HepG2 (cell line): Measurements from ENCODE around the gene ZNF865. TPM values are rescaled to one million over a fixed set of nuclear protein-coding genes. Genes with fewer than 3 reads are reported as not detected.
A peak's percentile ranks its signal among the peaks of the same experiment; 100 is the strongest.

Source experiments
- AKAP8 ChIP-seq: sonication (generic); formaldehyde crosslinking; IDR thresholded peaks from 2 replicates; pipeline ENCODE4 v1.5.1; 2020; ENCODE audit warnings: mild to moderate bottlenecking, missing genetic modification reagents
- CBFB ChIP-seq: sonication (generic); formaldehyde crosslinking; IDR thresholded peaks from 2 replicates; pipeline ENCODE4 v1.4.0; 2020; ENCODE audit warnings: missing genetic modification reagents
- ETV6 ChIP-seq: sonication (generic); formaldehyde crosslinking; conservative IDR thresholded peaks from 2 replicates; pipeline ENCODE4 v1.4.0; 2020; ENCODE audit warnings: missing genetic modification reagents
- GABPA ChIP-seq, 2 experiments: IDR thresholded peaks; 2 replicates each; pipeline ENCODE4 v1.6.1; 2011 to 2016; ENCODE audit warnings: low read depth in 2 of 2, low read length in 1 of 2, missing biosample characterization in 1 of 2, missing genetic modification characterization in 1 of 2
- GZF1 ChIP-seq: sonication (generic); formaldehyde crosslinking; IDR thresholded peaks from 2 replicates; pipeline ENCODE4 v1.5.1; 2020; ENCODE audit warnings: mild to moderate bottlenecking, missing genetic modification reagents
- HMGA1 ChIP-seq: sonication (generic); formaldehyde crosslinking; conservative IDR thresholded peaks from 2 replicates; pipeline ENCODE4 v1.4.0; 2020; ENCODE audit warnings: missing genetic modification reagents
- IRF2 ChIP-seq: IDR thresholded peaks from 2 replicates; pipeline ENCODE4 v1.6.1; 2018; ENCODE audit warnings: missing genetic modification reagents, missing compliant biosample characterization
- MAZ ChIP-seq, 2 experiments: sonication (generic) in 1 of 2; formaldehyde crosslinking in 1 of 2; IDR thresholded peaks; 2 replicates each; pipeline versions ENCODE4 v1.5.0 to v1.6.1; 2012 to 2020; ENCODE audit warnings: low read depth in 2 of 2, mild to moderate bottlenecking in 2 of 2, borderline replicate concordance in 1 of 2, improper control_type of control experiment in 1 of 2, low read length in 1 of 2, missing genetic modification reagents in 1 of 2, moderate library complexity in 1 of 2
- MTA1 ChIP-seq: sonication (generic); formaldehyde crosslinking; IDR thresholded peaks from 2 replicates; pipeline ENCODE4 v1.4.0; 2020; ENCODE audit warnings: missing genetic modification reagents, mild to moderate bottlenecking, borderline replicate concordance
- NR2C2 ChIP-seq: sonication (generic); formaldehyde crosslinking; IDR thresholded peaks from 2 replicates; pipeline ENCODE4 v1.4.0; 2020; ENCODE audit warnings: missing genetic modification reagents, mild to moderate bottlenecking, moderate library complexity, borderline replicate concordance
- SIN3A ChIP-seq: IDR thresholded peaks from 2 replicates; pipeline ENCODE4 v1.6.1; 2011; ENCODE audit warnings: low read depth, mild to moderate bottlenecking, control low read depth, low read length, borderline replicate concordance
- SP5 ChIP-seq: IDR thresholded peaks from 2 replicates; pipeline ENCODE4 v1.6.1; 2016; ENCODE audit warnings: low read depth, borderline replicate concordance
- ZBTB1 ChIP-seq: sonication (generic); formaldehyde crosslinking; IDR thresholded peaks from 2 replicates; pipeline ENCODE4 v1.4.0; 2020; ENCODE audit warnings: missing genetic modification reagents, borderline replicate concordance
- ZNF12 ChIP-seq: sonication (generic); formaldehyde crosslinking; IDR thresholded peaks from 2 replicates; pipeline ENCODE4 v1.5.0; 2020; ENCODE audit warnings: missing genetic modification reagents
- ZNF530 ChIP-seq: sonication (generic); formaldehyde crosslinking; IDR thresholded peaks from 2 replicates; pipeline ENCODE4 v1.5.0; 2020; ENCODE audit warnings: low read depth, mild to moderate bottlenecking, missing genetic modification reagents
- ZSCAN25 ChIP-seq: sonication (generic); formaldehyde crosslinking; IDR thresholded peaks from 2 replicates; pipeline ENCODE4 v1.8.0; 2022; ENCODE audit warnings: mild to moderate bottlenecking, missing genetic modification reagents
- polyA plus RNA-seq, 8 experiments: library from polyadenylated mRNA; depleted of rRNA in 3 of 8; stranded (reverse) in 7 of 8; unstranded in 1 of 8; fragments of >200 nt; fragmentation: Illumina TruSeq in 4 of 8; extraction: Trizol in 4 of 8; gene quantifications; 2 replicates each; pipeline versions ENCODE4 v1.2.1 to v1.2.3, GENCODE V29; 2011 to 2016; ENCODE audit warnings: low read depth in 4 of 8, missing spikeins in 1 of 8, mixed read lengths in 1 of 8; ENCODE audit not compliant: insufficient read depth in 1 of 8
- total RNA-seq, 5 experiments: library from RNA; depleted of rRNA; stranded (reverse); fragments of >200 nt; fragmentation: Illumina TruSeq; extraction: Trizol; gene quantifications; 2 replicates each; pipeline ENCODE4 v1.2.3, GENCODE V29; 2016; ENCODE audit warnings: low read depth in 1 of 5
- TF ChIP-seq, protein P1 (sequence below): IDR thresholded peaks from 2 replicates; pipeline ENCODE4 v1.6.1; 2016; ENCODE audit warnings: mild to moderate bottlenecking, missing biosample characterization, missing genetic modification reagents
- TF ChIP-seq, protein P2 (sequence below): sonication (generic); formaldehyde crosslinking; IDR thresholded peaks from 2 replicates; pipeline ENCODE4 v1.4.0; 2020; ENCODE audit warnings: low read depth, missing genetic modification reagents
- TF ChIP-seq, protein P3 (sequence below), 2 experiments: IDR thresholded peaks; 2 replicates each; pipeline ENCODE4 v1.6.1; 2011 to 2012; ENCODE audit warnings: low read length in 2 of 2, borderline replicate concordance in 1 of 2, low read depth in 1 of 2, mild to moderate bottlenecking in 1 of 2, moderate library complexity in 1 of 2
- TF ChIP-seq, protein P4 (sequence below): sonication (generic); formaldehyde crosslinking; IDR thresholded peaks from 2 replicates; pipeline ENCODE4 v1.4.0; 2020; ENCODE audit warnings: missing genetic modification reagents

Gene ZNF865
- total and polyA plus RNA-seq, 2 of the 13 experiments (the other 11 are each of a cell fraction or from before 2014, with no cell fraction given): 0.93 to 1.0 TPM

DNA sequence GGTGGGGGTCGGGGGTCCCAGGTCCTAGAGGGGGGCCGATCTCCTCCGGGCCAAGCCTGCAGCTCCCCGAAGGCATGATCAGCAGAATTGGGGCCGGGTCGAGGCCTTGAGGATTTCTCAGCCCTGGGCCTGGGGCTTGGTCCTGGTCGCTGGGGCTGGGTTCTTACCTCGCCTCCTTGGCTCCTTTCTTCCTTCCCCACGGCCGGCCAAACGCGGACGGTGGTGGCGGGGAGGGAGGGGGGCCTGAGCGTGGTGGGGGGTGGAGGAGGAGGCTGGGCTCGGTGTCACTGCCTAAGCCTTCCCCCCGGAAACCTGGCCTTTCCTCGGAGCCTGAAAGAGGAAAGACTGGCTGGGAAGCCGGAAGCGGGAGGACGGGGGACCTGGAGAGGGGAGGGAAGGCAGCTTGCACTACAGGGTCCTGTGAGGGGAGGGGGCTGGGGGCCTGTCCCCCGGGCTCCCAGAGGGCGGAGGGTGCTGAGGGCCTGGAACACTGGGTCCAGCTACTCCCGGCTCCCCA, 24.8 kb upstream of the ZNF865 start, which contains the start of gene ZNF579 (continued):
- TF ChIP-seq, protein P1, sequence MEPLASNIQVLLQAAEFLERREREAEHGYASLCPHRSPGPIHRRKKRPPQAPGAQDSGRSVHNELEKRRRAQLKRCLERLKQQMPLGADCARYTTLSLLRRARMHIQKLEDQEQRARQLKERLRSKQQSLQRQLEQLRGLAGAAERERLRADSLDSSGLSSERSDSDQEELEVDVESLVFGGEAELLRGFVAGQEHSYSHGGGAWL (CRISPR knock-in tag): no peak; the same call in 1 of the 2 replicates
- TF ChIP-seq ZSCAN25 (CRISPR knock-in tag) (no peak), SIN3A (peak; percentile 81; the same call in 1 of the 2 replicates), ZNF530 (CRISPR knock-in tag) (no peak), HMGA1 (CRISPR knock-in tag) (no peak), GZF1 (CRISPR knock-in tag) (0 out of 2 replicates have a peak, but pooled peaks have one; percentile 27), ZBTB1 (CRISPR knock-in tag) (no peak), CBFB (CRISPR knock-in tag) (0 out of 2 replicates have a peak, but pooled peaks have one; percentile 51), AKAP8 (no peak), IRF2 (CRISPR knock-in tag) (peak; percentile 64; the same call in 1 of the 2 replicates), NR2C2 (CRISPR knock-in tag) (peak; percentile 68; the same call in 1 of the 2 replicates), GABPA (IDR thresholded peaks at IDR 0.05; ENCODE audit: low read depth, low read length) (peak; percentile 84), GABPA (CRISPR knock-in tag; IDR thresholded peaks at IDR 0.05; ENCODE audit: low read depth) (peak; percentile 93), SP5 (CRISPR knock-in tag) (peak; percentile 61), ETV6 (CRISPR knock-in tag) (no peak), ZNF12 (CRISPR knock-in tag) (peak; percentile 52; the same call in 1 of the 2 replicates), MAZ (IDR thresholded peaks at IDR 0.05; ENCODE audit: borderline replicate concordance, low read depth, low read length) (peak; percentile 91), MAZ (CRISPR knock-in tag; IDR thresholded peaks at IDR 0.05; ENCODE audit: low read depth) (peak; percentile 92), MTA1 (peak; percentile 55; the same call in 1 of the 2 replicates)
- TF ChIP-seq, protein P2, sequence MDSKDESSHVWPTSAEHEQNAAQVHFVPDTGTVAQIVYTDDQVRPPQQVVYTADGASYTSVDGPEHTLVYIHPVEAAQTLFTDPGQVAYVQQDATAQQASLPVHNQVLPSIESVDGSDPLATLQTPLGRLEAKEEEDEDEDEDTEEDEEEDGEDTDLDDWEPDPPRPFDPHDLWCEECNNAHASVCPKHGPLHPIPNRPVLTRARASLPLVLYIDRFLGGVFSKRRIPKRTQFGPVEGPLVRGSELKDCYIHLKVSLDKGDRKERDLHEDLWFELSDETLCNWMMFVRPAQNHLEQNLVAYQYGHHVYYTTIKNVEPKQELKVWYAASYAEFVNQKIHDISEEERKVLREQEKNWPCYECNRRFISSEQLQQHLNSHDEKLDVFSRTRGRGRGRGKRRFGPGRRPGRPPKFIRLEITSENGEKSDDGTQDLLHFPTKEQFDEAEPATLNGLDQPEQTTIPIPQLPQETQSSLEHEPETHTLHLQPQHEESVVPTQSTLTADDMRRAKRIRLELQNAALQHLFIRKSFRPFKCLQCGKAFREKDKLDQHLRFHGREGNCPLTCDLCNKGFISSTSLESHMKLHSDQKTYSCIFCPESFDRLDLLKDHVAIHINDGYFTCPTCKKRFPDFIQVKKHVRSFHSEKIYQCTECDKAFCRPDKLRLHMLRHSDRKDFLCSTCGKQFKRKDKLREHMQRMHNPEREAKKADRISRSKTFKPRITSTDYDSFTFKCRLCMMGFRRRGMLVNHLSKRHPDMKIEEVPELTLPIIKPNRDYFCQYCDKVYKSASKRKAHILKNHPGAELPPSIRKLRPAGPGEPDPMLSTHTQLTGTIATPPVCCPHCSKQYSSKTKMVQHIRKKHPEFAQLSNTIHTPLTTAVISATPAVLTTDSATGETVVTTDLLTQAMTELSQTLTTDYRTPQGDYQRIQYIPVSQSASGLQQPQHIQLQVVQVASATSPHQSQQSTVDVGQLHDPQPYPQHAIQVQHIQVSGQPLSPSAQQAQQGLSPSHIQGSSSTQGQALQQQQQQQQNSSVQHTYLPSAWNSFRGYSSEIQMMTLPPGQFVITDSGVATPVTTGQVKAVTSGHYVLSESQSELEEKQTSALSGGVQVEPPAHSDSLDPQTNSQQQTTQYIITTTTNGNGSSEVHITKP (CRISPR knock-in tag): peak; percentile 27; the same call in 1 of the 2 replicates
- TF ChIP-seq, protein P3, sequence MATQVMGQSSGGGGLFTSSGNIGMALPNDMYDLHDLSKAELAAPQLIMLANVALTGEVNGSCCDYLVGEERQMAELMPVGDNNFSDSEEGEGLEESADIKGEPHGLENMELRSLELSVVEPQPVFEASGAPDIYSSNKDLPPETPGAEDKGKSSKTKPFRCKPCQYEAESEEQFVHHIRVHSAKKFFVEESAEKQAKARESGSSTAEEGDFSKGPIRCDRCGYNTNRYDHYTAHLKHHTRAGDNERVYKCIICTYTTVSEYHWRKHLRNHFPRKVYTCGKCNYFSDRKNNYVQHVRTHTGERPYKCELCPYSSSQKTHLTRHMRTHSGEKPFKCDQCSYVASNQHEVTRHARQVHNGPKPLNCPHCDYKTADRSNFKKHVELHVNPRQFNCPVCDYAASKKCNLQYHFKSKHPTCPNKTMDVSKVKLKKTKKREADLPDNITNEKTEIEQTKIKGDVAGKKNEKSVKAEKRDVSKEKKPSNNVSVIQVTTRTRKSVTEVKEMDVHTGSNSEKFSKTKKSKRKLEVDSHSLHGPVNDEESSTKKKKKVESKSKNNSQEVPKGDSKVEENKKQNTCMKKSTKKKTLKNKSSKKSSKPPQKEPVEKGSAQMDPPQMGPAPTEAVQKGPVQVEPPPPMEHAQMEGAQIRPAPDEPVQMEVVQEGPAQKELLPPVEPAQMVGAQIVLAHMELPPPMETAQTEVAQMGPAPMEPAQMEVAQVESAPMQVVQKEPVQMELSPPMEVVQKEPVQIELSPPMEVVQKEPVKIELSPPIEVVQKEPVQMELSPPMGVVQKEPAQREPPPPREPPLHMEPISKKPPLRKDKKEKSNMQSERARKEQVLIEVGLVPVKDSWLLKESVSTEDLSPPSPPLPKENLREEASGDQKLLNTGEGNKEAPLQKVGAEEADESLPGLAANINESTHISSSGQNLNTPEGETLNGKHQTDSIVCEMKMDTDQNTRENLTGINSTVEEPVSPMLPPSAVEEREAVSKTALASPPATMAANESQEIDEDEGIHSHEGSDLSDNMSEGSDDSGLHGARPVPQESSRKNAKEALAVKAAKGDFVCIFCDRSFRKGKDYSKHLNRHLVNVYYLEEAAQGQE (IDR thresholded peaks at IDR 0.05; ENCODE audit: borderline replicate concordance in 1 of 2, low read depth in 1 of 2, low read length in 2 of 2): peak in 1 of 2 experiments; percentile 71; a peak in 3 of 4 replicates
- TF ChIP-seq, protein P4, sequence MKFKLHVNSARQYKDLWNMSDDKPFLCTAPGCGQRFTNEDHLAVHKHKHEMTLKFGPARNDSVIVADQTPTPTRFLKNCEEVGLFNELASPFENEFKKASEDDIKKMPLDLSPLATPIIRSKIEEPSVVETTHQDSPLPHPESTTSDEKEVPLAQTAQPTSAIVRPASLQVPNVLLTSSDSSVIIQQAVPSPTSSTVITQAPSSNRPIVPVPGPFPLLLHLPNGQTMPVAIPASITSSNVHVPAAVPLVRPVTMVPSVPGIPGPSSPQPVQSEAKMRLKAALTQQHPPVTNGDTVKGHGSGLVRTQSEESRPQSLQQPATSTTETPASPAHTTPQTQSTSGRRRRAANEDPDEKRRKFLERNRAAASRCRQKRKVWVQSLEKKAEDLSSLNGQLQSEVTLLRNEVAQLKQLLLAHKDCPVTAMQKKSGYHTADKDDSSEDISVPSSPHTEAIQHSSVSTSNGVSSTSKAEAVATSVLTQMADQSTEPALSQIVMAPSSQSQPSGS (CRISPR knock-in tag): peak; percentile 64
